Peyer's patch (tissue), 4 donors: ENCODE data around the gene LMBRD1.

ENCODE experiments used
- POLR2A ChIP-seq, 2 donors: fragments of 450-650 bp; IDR thresholded peaks; one replicate each; pipeline ENCODE4 v1.5.1; 2017; ENCODE audit warnings: antibody characterized with exemption in 2 of 2, mild to moderate bottlenecking in 2 of 2, moderate library complexity in 2 of 2
- TF ChIP-seq, protein P1 (sequence below), 6 experiments: fragments of 450-650 bp in 4 of 6; fragments of 200-600 bp in 2 of 6; sonication (generic) in 1 of 6; IDR thresholded peaks; one replicate each; pipeline ENCODE4 v1.5.1; 2017 to 2019; ENCODE audit warnings: antibody characterized with exemption in 6 of 6, mild to moderate bottlenecking in 3 of 6, moderate library complexity in 1 of 6

- TF ChIP-seq, protein P1, sequence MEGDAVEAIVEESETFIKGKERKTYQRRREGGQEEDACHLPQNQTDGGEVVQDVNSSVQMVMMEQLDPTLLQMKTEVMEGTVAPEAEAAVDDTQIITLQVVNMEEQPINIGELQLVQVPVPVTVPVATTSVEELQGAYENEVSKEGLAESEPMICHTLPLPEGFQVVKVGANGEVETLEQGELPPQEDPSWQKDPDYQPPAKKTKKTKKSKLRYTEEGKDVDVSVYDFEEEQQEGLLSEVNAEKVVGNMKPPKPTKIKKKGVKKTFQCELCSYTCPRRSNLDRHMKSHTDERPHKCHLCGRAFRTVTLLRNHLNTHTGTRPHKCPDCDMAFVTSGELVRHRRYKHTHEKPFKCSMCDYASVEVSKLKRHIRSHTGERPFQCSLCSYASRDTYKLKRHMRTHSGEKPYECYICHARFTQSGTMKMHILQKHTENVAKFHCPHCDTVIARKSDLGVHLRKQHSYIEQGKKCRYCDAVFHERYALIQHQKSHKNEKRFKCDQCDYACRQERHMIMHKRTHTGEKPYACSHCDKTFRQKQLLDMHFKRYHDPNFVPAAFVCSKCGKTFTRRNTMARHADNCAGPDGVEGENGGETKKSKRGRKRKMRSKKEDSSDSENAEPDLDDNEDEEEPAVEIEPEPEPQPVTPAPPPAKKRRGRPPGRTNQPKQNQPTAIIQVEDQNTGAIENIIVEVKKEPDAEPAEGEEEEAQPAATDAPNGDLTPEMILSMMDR (IDR thresholded peaks at IDR 0.05), result peak in 3 of 6 experiments; percentile 8 to 37 (median 18)
- no peak for TF ChIP-seq POLR2A (IDR thresholded peaks at IDR 0.05)
Observed at GRCh38 chr6:69795469-69796072, 1.2 kb downstream of the LMBRD1 start.
